OCI-LY1 (cell line): Measurements from ENCODE around the gene SMC1A.
"Not testable (repeated sequence)": the region's sequence is repeated elsewhere in the genome, so short reads cannot be mapped to it uniquely, and the experiment has no call there.

Experiments used
- EZH2 ChIP-seq: fragments of 200-600 bp; sonication (generic), shearing (Covaris generic); IDR thresholded peaks from 2 replicates; pipeline ENCODE4 v1.8.0; 2017; ENCODE audit warnings: borderline replicate concordance, mixed run types, mild to moderate bottlenecking, antibody characterized with exemption, low read length, moderate library complexity, mixed read lengths
- TF ChIP-seq, protein P1 (sequence below): fragments of 200-600 bp; sonication (generic), shearing (Covaris generic); IDR thresholded peaks from 2 replicates; pipeline ENCODE4 v1.5.1; 2017; ENCODE audit warnings: mild to moderate bottlenecking, antibody characterized with exemption, low read length, moderate library complexity, mixed read lengths

DNA sequence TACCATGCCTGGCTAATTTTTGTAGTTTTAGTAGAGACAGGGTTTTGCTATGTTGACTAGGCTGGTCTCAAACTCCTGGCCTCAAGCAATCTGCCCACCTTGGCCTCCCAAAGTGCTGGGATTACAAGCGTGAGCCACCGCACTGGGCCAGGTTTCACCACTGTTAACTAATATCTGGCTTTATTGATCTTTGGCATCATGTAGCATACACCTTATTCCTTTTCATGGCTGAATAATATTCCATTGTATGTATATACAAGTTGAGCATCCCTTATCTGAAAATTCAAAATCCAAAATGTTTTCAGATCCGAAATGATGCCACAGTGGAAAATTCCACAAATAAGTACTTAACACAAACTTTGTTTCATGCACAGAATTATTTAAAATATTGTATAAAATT, 46.2 kb upstream of the SMC1A start:
- TF ChIP-seq, protein P1, sequence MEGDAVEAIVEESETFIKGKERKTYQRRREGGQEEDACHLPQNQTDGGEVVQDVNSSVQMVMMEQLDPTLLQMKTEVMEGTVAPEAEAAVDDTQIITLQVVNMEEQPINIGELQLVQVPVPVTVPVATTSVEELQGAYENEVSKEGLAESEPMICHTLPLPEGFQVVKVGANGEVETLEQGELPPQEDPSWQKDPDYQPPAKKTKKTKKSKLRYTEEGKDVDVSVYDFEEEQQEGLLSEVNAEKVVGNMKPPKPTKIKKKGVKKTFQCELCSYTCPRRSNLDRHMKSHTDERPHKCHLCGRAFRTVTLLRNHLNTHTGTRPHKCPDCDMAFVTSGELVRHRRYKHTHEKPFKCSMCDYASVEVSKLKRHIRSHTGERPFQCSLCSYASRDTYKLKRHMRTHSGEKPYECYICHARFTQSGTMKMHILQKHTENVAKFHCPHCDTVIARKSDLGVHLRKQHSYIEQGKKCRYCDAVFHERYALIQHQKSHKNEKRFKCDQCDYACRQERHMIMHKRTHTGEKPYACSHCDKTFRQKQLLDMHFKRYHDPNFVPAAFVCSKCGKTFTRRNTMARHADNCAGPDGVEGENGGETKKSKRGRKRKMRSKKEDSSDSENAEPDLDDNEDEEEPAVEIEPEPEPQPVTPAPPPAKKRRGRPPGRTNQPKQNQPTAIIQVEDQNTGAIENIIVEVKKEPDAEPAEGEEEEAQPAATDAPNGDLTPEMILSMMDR = not testable (repeated sequence)
- not testable (repeated sequence) for TF ChIP-seq EZH2
